OCI-LY7 (cell line): ENCODE data around the gene APOC3. TPM values are rescaled to one million over a fixed set of nuclear protein-coding genes. Genes with fewer than 3 reads are reported as not detected.

ENCODE experiments used
- BruUV-seq: library from RNA; stranded (reverse); fragments of 400-500 nt; replicated peaks from 2 replicates; lab custom pipeline; 2021; lab: Mats Ljungman, UMichigan
- CTCF ChIA-PET: fragments of 300-600 bp; sonication (Branson Sonifier 250); formaldehyde crosslinking; loops from one replicate; lab custom pipeline; 2022; ENCODE audit warnings: antibody characterized with exemption; ENCODE audit not compliant: unreplicated experiment; lab: Charles Lee
- POLR2A ChIA-PET: fragments of 300-600 bp; sonication (Branson Sonifier 250); formaldehyde crosslinking; loops from one replicate; lab custom pipeline; 2022; ENCODE audit warnings: antibody characterized with exemption; lab: Charles Lee
- DNase-seq: peaks from one replicate; pipeline ENCODE4 v3.0.0-alpha.2; 2015; ENCODE audit warnings: low spot score
- H2AFZ ChIP-seq: fragments of 200-600 bp; sonication (generic), shearing (Covaris generic); 2 replicates; pipeline ENCODE4 v1.6.1; 2014; ENCODE audit warnings: mild to moderate bottlenecking, antibody characterized with exemption, low read length, moderate library complexity
- H3K27ac ChIP-seq: fragments of 200-600 bp; sonication (generic); 2 replicates; pipeline ENCODE4 v1.5.1; 2014; ENCODE audit warnings: mixed run types, low read depth, mild to moderate bottlenecking, moderate library complexity, low read length, inconsistent platforms; ENCODE audit not compliant: poor library complexity, severe bottlenecking
- H3K36me3 ChIP-seq: fragments of 200-600 bp; sonication (generic); 2 replicates; pipeline ENCODE4 v1.6.1; 2014; ENCODE audit warnings: mild to moderate bottlenecking, antibody characterized with exemption, low read length, moderate library complexity, mixed read lengths; ENCODE audit not compliant: insufficient read depth
- H3K4me1 ChIP-seq: fragments of 200-600 bp; sonication (generic); 2 replicates; pipeline ENCODE4 v1.5.1; 2014; ENCODE audit warnings: mild to moderate bottlenecking, low read length; ENCODE audit not compliant: insufficient read depth, poor library complexity, severe bottlenecking
- H3K4me2 ChIP-seq: fragments of 200-600 bp; sonication (generic); 2 replicates; pipeline ENCODE4 v1.6.1; 2014; ENCODE audit warnings: mild to moderate bottlenecking, low read length
- H3K4me3 ChIP-seq: fragments of 200-600 bp; sonication (generic); 2 replicates; pipeline ENCODE4 v1.5.1; 2014; ENCODE audit warnings: mild to moderate bottlenecking, low read depth, low read length; ENCODE audit not compliant: poor library complexity, severe bottlenecking
- H3K79me2 ChIP-seq: fragments of 200-600 bp; sonication (generic); 2 replicates; pipeline ENCODE4 v1.6.1; 2016; ENCODE audit warnings: low read depth, mild to moderate bottlenecking, low read length, moderate library complexity, mixed read lengths; ENCODE audit not compliant: insufficient read depth
- H3K9me2 ChIP-seq: fragments of 200-600 bp; sonication (generic); 2 replicates; pipeline ENCODE4 v1.6.1; 2016; ENCODE audit warnings: mild to moderate bottlenecking, low read length, mixed read lengths; ENCODE audit not compliant: insufficient read depth
- H3K9me3 ChIP-seq: fragments of 200-600 bp; sonication (generic); 2 replicates; pipeline ENCODE4 v1.6.1; 2014; ENCODE audit warnings: mild to moderate bottlenecking, mixed run types, low read length, mixed read lengths
- H4K20me1 ChIP-seq: fragments of 200-600 bp; sonication (generic); 2 replicates; pipeline ENCODE4 v1.6.1; 2014; ENCODE audit warnings: mild to moderate bottlenecking, antibody characterized with exemption, low read length, moderate library complexity, mixed read lengths; ENCODE audit not compliant: insufficient read depth
- EZH2phosphoT487 ChIP-seq: fragments of 200-600 bp; sonication (generic); IDR thresholded peaks from 2 replicates; pipeline ENCODE4 v1.6.1; 2018; ENCODE audit warnings: low read depth, borderline replicate concordance, mild to moderate bottlenecking, mixed run types, antibody characterized with exemption, low read length, moderate library complexity, mixed read lengths
- intact Hi-C: fragments of 100-400 bp; cut with micrococcal nuclease; formaldehyde crosslinking; loops from one replicate; pipeline ENCODE4 v1.10.0; 2022; ENCODE audit not compliant: unreplicated experiment
- total RNA-seq, 2 experiments: library from RNA; depleted of rRNA in 1 of 2; stranded (reverse); fragments of >200 nt in 1 of 2; shearing (Covaris generic) in 1 of 2; gene quantifications; 2 replicates each; pipeline ENCODE4 v1.2.3, GENCODE V29; 2014 to 2022
- TF ChIP-seq, protein P1 (sequence below): fragments of 200-600 bp; sonication (generic); conservative IDR thresholded peaks from 2 replicates; pipeline ENCODE4 v1.5.1; 2014; ENCODE audit warnings: mild to moderate bottlenecking, antibody characterized with exemption, low read length, moderate library complexity, mixed read lengths

The APOC3 gene
- total RNA-seq, 2 experiments from 2014 or later = not detected

DNA sequence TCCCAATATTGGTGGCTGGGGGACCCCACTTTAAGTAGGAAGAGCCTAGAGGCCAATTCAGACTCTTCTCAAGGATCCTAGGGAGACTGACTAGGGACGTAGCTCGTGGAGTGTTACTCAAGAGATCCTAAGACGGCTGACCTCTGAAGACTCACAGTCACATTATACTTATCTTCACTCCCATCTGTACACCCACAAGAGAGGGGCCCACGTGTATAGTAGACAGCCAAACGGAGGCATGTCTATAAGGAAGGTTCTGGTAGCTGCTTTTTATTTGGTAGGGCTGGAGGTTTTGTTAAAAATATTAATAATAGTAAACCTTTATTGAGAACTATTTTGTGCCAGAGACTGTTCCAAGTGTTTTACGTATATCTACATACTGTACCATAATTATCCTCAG lies 30.6 kb downstream of the APOC3 start:
- ChIA-PET POLR2A (no interaction called here), CTCF (no interaction called here)
- H3K79me2 ChIP-seq = no peaks in the 10 kb centered on the region
- H3K36me3 ChIP-seq = peaks cover 87% of the 10 kb centered on the region
- no peak overlapping the region for H2AFZ ChIP-seq
- no peaks in the 10 kb centered on the region for H3K9me3 ChIP-seq
- TF ChIP-seq, protein P1, sequence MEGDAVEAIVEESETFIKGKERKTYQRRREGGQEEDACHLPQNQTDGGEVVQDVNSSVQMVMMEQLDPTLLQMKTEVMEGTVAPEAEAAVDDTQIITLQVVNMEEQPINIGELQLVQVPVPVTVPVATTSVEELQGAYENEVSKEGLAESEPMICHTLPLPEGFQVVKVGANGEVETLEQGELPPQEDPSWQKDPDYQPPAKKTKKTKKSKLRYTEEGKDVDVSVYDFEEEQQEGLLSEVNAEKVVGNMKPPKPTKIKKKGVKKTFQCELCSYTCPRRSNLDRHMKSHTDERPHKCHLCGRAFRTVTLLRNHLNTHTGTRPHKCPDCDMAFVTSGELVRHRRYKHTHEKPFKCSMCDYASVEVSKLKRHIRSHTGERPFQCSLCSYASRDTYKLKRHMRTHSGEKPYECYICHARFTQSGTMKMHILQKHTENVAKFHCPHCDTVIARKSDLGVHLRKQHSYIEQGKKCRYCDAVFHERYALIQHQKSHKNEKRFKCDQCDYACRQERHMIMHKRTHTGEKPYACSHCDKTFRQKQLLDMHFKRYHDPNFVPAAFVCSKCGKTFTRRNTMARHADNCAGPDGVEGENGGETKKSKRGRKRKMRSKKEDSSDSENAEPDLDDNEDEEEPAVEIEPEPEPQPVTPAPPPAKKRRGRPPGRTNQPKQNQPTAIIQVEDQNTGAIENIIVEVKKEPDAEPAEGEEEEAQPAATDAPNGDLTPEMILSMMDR = no peak
- no peak for TF ChIP-seq EZH2phosphoT487
- H4K20me1 ChIP-seq = no peaks in the 10 kb centered on the region
- H3K4me3 ChIP-seq = no peak overlapping the region
- H3K4me2 ChIP-seq = no peak overlapping the region
- no peak for DNase-seq
- no peaks in the 10 kb centered on the region for H3K4me1 ChIP-seq
- no TSS peak for BruUV-seq
- intact Hi-C loops = no loop called here
- H3K27ac ChIP-seq = no peak overlapping the region
- no peaks in the 10 kb centered on the region for H3K9me2 ChIP-seq

DNA sequence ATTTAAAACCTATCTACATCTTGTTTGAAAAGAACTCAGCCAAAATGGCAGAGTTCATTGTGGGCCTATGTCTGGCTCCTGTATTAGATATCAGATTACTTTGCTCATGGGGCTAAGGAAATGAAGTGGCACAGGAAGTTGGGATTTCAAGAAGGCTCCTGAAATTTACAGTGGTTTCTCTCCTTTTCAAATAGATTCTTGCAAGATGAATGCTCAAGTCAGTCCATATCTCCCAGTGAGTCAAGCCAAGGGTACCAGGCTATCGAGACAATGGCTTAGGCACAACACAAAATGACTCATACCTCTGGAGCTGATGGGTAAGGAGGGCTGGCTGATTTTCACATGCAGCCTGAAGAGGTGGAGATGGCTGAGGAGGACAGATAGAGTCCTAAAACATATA lies 31.8 kb downstream of the APOC3 start:
- ChIA-PET CTCF (interaction anchor here (1.0 kb wide), 1 partner anchor 26 kb away, joined by 3 read pairs; no protein-coding TSS in a partner anchor), POLR2A (interaction anchor here (1.4 kb wide), 1 partner anchor 8 kb away, joined by 4 read pairs; no protein-coding TSS in a partner anchor)
- BruUV-seq = no TSS peak
- H4K20me1 ChIP-seq = no peaks in the 10 kb centered on the region
- H3K4me2 ChIP-seq = no peak overlapping the region
- H3K9me2 ChIP-seq = no peaks in the 10 kb centered on the region
- intact Hi-C loops = no loop called here
- no peaks in the 10 kb centered on the region for H3K4me1 ChIP-seq
- DNase-seq = no peak
- no peaks in the 10 kb centered on the region for H3K79me2 ChIP-seq
- H3K27ac ChIP-seq = no peak overlapping the region
- no peaks in the 10 kb centered on the region for H3K9me3 ChIP-seq
- no peak overlapping the region for H3K4me3 ChIP-seq
- H2AFZ ChIP-seq = no peak overlapping the region
- TF ChIP-seq, protein P1 = no peak
- TF ChIP-seq EZH2phosphoT487 = no peak
- H3K36me3 ChIP-seq = peaks cover 90% of the 10 kb centered on the region

DNA sequence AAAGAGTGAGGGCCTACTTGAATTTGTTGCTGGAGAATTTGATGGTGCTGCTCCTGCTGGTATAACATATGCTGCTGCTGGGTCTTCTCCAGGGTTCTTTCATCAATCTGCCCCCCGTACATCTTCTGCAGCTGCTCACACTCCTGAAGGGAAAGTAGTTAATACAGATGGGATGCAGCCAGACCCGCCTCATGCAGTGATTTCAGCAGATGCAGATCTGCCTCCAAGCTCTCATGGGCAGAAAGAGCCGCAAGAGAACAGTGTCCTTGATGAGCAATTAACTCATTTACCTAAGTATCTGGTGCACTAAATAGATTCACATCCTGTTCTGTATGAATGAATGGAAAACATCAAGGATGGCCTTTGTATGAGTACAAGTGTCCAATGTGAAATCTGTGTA lies 32.5 kb downstream of the APOC3 start:
- no TSS peak for BruUV-seq
- H3K9me2 ChIP-seq = no peaks in the 10 kb centered on the region
- no peaks in the 10 kb centered on the region for H3K79me2 ChIP-seq
- ChIA-PET CTCF (interaction anchor here (1.0 kb wide), 1 partner anchor 26 kb away, joined by 3 read pairs; no protein-coding TSS in a partner anchor), POLR2A (interaction anchor here (1.4 kb wide), 1 partner anchor 9 kb away, joined by 4 read pairs; no protein-coding TSS in a partner anchor)
- no peak overlapping the region for H2AFZ ChIP-seq
- intact Hi-C loops = no loop called here
- H4K20me1 ChIP-seq = no peaks in the 10 kb centered on the region
- H3K36me3 ChIP-seq = peaks cover 90% of the 10 kb centered on the region
- TF ChIP-seq, protein P1 = no peak
- no peak for TF ChIP-seq EZH2phosphoT487
- H3K4me3 ChIP-seq = no peak overlapping the region
- DNase-seq = no peak
- H3K9me3 ChIP-seq = no peaks in the 10 kb centered on the region
- no peak overlapping the region for H3K27ac ChIP-seq
- H3K4me1 ChIP-seq = no peaks in the 10 kb centered on the region
- no peak overlapping the region for H3K4me2 ChIP-seq
